HG03280 (cell line): ENCODE results near the gene TBC1D32.
"Not testable (repeated sequence)": the region's sequence is repeated elsewhere in the genome, so short reads cannot be mapped to it uniquely, and the experiment has no call there.

Experiments
- ATAC-seq: cut with Tn5 transposase; IDR thresholded peaks from one replicate; pipeline ENCODE4 v1.9.1; 2021; ENCODE audit warnings: mild to moderate bottlenecking, moderate library complexity; ENCODE audit not compliant: unreplicated experiment

Gene TBC1D32

DNA sequence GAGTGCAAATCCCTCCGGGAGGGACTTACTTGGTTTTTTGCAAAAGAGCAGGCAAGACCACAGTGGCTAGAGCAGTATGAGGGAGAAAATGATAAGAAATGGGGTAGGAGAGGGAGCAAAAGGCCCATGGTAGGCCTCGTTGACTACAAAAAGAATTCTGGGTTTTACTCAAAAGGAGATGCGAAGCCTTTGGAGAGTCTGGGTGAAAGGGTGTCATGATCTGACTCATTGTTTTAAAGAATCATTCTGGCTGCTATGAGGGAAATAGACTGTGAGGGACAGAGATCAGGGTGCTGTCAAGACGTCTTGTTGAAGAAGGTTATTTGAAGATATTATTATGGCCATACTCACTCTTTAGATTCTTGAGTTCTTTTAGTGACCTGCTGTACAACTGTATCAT, 13.0 kb downstream of the TBC1D32 start:
- no peak for ATAC-seq

DNA sequence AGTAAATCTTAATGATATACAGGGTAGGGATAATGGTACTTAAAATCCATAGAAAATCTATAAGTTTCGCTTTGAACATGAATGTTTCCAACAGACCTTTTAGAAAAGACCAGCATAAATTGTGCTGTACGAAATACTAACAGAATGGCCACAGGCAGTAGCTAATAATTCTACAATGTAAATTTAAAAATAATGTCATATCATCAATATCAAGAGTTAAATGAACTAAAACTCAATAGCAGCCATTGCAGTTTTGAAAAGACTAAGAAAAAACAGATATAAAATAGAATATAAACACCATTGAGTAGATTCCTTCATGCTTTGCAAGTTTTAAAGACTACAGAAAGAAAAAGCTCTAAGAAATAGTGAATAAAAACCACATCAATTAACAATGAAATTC, 14.7 kb downstream of the TBC1D32 start:
- ATAC-seq, result no peak

DNA sequence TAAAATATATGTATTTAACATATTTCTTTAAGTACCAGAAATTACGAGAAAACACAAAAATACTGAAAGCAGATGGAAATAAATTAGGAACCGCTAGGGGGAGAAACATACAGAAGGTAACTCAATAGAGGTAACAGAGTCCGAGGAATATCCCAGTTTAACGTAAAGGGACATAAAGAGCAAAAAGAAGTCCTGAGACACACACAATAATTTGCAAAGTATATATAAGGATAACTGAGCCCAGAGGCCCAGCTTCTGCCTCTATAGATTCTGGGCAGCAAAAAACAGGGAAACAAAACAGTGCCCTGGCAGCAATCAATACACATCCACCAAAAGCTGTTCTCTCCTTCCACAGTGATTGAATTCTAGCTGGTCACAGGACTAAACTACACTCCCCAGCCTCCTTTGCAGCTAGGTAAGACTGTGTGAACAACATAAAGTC, 15.1 kb downstream of the TBC1D32 start:
- ATAC-seq, result no peak

DNA sequence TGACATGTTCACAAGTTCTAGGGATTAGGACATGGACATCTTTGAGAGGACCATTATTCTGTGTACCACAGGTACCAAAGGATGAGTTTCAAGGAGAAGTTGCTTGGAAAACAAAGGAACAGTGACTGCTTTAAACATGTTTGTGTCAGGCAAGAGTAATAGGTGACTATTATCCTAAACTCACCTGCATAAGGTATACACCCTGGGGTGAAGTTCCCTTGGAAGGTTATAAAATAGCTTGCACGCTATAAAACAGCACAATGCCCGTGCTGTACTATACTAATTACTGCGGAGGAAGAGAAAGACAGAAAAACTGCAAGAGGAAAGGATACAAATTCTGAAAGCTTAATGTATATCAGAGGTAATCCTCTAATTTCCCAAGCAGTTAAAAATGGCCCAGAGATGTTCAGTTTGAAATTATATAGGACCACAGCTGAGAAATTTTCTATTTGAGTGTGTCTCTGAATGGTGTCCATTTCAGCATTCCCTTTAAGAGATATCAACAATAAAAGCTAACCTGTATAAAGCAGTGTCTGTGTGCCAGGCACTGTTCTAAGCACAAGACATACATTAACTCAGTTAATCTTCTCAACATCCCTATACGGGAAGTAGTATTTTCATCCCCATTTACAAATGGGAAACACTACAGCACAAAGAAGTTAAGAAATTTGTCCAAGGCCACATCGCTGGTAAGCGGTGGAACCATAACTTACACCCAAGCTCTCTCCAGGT, 19.7 kb downstream of the TBC1D32 start:
- no peak for ATAC-seq

DNA sequence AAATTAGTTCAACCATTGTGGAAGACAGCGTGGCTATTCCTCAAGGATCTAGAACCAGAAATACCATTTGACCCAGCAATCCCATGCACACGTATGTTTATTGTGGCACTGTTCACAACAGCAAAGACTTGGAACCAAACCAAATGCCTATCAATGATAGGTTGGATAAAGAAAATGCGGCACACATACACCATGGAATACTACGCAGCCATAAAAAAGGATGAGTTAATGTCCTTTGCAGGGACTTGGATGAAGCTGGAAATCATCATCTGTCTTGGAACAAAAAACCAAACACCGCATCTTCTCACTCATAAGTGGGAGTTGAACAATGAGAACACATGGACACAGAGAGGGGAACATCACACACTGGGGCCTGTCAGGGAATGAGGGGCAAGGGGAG, 22.5 kb downstream of the TBC1D32 start:
- not testable (repeated sequence) for ATAC-seq

DNA sequence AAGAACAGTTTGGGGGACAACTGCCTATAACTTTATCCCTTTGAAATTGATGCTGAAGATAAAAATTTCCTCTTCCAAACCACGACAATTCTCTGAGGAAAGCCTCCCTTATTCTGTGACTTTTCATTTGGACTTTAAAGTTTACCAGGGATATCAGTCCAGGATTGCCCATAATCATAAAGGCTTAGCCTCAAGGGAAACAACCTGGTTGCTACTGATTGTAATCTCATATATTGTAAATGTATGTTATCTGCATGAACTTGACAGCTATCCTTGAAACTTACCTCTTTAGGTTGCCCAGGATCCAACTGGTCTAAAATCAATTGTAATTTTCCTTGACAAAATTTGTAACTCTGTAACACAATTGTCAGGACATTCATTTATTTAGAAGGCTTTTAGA, 23.8 kb downstream of the TBC1D32 start:
- ATAC-seq, result no peak

DNA sequence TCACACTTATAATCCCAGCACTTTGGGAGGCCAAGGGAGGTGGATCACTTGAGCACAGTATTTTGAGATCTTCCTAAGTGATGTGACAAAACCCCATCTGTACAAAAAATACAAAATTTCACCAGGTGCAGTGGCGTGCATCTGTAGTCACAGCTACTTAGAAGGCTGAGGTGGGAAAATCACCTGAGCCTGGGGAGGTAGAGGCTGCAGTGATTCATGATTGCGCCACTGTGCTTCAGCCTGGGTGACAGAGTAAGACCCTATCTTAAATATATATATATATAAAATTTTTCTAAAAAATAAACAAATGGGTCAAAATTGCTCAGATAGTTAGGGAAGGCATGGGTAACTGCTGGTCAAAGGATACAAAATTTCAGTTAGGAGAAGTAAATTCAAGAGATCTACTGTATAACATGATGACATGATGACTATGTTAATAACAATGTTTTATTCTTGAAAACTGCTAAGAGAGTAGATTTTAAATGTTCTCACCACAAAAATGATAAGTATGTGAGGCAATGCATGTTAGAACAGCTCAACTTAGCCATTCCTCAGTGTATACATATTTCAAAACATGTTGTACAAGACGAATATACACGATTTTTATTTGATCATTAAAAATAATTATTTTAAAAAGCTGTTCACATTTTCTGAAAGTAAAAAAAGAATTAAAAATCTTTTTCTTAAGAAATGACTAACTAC, 24.4 kb downstream of the TBC1D32 start:
- no peak for ATAC-seq

DNA sequence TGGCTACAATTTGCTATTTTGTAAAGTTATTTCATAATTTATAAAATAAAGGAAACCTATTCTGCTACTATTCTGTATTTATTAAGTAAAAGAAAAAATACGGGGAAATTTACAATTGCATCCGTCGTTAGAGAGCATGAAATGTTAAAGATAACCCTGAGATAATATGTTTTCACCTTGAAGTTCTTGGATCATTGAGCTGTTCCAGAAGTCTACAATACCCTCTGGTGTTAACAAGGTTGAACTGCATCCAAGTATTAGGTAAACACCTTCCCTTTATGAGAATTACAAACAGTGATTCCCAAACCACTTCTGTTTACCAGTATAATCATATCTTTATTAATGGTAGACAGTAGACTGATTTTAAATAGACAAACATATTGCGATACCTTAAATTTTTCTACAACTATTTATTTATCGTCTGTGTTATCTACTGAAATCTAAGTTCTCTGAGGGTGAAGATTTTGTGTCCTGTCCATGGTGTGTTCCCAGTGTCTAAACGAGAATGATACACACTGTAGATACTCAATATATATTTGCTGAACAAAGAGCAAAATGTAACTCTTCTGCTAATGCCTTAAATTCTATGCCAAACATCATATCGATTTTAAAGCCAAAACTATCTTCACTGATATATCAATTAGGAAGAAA, 28.2 kb downstream of the TBC1D32 start:
- ATAC-seq, result peak; percentile 76

DNA sequence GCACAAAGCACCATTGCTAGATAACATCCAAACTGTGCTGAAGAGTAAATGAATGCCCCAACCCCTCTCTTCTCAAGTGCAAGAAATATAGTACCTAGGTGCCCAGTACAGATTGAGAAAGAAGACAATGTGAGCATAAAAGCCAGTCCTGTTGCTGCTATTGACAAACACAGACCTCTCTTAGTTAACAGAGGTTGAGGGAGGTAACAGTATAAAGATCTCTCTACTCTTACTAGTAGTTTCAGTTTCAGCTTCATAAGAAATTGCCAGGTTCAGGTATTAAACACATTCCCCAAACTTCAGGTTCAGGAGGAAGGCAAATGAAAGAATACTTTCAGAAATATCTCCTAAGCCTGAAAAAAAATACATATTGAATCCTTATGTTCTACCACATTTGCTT, 31.4 kb downstream of the TBC1D32 start:
- peak; percentile 75 for ATAC-seq

DNA sequence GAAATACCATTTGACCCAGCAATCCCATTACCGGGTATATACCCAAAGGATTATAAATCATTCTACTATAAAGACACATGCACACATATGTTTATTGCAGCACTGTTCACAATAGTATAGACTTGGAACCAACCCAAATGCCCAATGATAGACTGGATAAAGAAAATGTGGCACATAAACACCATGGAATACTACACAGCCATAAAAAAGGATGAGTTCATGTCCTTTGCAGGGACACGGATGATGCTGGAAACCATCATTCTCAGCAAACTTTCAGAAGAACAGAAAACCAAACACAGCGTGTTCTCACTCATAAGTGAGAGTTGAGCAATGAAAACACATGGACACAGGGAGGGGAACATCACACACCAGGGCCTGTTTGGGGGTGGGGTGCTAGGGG, 33.1 kb downstream of the TBC1D32 start:
- not testable (repeated sequence) for ATAC-seq

DNA sequence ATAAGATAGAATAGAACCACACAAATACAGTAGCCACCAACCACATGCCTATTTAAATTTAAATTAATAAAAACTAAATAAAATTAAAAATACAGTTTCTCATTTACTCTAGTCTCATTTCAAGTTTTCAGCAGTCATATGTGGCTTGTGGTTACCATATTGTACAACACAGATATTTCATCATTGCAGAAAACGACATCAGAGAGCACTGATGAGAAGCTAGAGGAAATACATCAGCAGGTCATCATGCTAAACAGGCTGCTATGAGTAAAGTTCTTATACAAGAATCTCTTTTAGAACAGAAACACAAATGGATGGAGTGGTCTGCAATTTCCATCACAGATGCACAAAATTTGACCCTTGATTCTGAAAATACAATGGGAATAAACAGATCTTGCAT, 36.6 kb downstream of the TBC1D32 start:
- no peak for ATAC-seq

DNA sequence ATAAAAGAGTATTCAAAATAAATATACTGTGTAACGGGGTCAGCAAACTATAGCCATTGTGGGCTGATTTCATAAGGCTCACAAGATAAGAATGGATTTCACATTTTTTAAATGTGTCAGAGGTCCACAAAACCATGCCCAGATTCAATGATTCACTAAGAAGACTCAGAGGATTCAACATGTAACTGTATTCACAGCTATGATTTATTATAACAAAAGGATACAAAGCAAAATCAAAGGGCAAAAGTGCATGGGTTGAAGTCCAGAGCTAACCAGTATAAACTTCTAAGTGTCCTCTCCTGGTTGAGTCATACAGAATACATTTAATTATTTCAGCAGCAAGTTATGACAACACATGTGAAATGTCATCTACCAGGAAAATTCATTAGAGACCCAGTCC, 49.2 kb downstream of the TBC1D32 start:
- ATAC-seq, result no peak

DNA sequence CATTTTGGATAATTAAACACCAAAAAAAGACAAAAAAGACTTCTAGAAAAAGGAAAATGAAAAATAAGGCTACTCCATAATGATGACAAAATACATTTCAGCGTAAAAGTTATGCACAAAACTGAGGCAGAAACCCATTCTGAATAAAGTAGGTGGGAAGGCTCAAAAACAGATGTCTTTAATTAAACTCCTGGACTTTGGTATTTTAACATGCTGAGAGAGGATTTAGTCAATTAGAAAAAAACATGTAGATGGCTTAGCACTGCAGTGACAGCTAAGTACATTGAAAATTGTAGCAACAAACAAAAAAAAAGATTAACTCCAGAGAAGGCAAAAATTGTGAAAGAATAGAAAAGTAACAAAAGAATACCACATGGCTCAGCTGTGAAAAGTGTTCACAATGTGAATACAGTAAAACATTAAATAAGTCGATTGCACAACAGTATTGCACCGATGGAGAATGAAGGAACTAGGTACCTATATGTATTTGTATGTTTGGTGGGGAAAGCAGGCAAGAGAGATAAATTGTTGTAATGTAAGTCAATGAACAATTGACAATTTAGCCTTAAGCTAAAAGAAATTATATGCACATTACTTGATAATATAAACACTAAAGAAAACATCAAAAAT, 59.5 kb downstream of the TBC1D32 start:
- no peak for ATAC-seq

DNA sequence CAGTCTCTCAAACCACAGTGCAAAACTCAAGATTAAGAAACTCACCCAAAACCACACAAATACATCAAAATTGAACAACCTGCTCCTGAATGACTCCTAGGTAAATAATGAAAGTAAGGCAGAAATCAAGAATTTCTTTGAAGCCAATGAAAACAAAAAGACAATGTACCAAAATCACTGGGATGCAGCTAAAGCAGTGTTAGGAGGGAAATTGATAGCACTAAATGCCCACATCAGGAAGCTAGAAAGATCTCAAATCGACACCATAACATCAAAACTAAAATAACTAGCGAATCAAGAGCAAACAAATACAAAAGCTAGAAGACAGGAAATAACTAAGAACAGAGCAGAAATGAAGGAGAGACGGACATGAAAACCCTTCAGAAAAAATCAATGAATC, 70.5 kb downstream of the TBC1D32 start:
- no peak for ATAC-seq

DNA sequence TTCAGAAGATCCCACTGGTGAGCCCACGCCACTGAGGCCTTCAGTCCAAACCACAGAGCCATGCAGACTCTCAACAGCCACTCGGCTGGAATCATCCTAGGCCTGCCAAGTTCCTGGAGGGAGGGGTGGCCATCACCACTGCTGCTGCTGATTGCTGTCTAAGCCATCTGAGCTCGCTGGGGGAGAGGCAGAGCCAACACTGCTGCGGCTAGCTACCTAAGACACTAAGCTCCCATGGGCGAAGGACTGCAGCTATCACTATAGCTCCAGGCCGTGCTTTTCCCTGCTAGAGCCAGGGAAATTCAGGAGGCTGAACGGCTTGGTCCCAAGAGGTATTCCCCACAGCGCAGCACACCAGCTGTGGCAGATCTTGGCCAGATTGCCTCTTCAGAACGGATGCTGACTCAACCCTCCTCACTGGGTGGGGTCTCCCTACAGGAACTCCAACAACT, 73.6 kb downstream of the TBC1D32 start:
- no peak for ATAC-seq

DNA sequence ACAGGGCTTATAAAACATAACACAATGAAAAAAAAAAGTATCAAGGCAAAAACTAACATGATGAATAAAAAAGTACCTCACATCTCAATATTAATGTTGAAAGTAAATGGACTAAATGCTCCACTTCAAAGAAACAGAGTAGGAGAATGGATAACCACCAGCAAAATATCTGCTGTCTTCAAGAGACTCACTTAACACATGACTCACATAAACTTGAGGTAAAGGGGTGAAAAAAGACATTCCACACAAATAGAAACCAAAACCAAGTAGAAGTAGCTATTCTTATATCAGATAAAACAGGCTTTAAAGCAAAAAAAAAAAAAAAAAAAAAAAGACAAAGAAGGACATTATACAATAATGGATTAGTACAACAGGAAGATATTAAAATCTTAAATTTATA, 86.9 kb downstream of the TBC1D32 start:
- no peak for ATAC-seq

DNA sequence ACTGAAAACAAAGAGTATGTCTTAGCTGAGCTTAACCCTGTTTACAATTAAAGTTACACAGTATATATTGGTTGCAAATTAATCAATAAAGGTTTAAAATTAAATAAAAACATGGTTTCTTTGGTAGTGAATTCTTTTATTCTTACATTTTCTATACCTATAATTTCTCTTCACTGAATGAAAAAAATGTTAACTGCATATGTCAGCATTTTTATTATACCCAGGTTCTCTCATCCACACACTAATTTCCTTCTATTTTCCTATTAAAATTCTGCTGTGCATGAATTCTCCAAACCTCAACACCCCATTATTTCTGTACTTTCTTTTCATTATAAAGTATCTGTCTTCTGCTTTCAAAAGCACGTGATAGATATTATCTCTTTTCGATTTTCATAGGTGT, 91.9 kb downstream of the TBC1D32 start:
- no peak for ATAC-seq

DNA sequence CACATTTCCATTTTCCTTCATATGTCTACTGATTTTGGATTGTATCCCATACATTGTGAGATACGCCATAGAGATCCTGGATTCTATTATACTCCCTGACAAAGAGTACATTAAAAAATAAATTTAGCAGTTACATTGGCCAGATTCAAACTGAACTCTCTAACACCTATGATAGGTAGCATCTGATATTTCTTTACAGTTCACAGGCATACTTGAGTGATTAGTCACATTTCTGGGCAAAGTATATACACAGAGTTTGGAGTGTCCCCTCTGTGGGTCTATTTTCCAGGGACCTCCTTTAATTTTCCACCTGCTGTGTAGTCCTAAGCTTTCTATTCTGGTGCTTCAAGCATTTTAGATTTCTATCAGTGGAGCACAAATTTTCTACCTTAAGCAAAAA, 96.4 kb downstream of the TBC1D32 start:
- ATAC-seq, result no peak

DNA sequence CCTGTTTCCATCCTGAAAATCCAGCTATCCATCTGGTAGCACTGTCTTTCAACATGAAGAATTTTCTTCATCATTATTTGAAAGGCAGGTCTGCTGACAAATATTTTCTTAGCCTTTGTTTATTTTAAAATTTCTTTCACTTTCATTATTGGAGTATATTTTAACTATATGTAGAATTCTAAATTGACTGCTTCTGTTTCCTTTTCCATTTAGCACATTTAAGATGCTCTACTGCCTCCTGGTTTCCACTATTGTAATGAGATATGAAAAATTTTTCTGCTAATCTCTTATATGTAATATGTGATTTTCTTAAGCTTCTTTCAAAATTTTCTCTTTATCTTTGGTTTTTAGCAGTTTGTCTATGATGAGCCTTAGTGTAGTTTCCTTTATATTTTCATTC, 97.3 kb downstream of the TBC1D32 start:
- ATAC-seq, result no peak

DNA sequence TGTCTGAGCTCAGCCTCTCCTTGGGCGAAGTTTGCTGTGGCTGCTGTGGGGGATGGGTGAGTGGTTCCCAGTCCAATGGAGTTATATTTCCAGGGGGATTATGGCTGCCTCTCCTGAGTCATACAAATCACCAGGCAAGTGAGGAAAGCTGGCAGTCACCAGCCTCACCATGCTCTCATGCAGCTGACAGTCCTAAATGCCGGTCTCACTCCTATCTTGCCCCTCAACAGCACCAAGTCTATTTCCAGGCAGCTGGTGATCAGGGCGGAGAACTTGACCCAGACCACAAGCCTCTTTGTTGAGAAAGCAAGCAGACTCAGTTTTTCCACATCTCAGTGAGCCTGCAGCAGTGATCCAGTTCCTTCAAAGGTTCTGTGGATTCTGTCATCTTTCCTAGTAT, 98.9 kb downstream of the TBC1D32 start:
- ATAC-seq, result no peak

DNA sequence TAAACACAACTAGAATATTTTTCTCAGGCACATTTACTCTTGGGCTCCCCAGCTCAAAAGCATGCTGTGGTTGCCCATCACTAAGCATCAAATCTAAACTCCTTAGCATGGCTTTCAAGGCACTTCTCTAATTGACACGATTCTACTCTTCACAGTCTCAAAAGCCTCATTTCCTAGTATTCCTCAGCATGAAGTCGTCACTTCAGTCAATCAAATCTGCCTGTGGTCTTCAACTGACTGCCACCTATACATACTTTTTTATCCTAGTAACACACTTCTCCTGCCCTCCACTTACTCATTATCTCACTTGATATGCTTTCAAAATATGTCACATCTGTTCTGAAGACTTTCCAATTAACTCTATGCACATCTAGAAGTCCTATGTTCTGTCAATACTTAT, 110.3 kb downstream of the TBC1D32 start:
- ATAC-seq, result no peak

DNA sequence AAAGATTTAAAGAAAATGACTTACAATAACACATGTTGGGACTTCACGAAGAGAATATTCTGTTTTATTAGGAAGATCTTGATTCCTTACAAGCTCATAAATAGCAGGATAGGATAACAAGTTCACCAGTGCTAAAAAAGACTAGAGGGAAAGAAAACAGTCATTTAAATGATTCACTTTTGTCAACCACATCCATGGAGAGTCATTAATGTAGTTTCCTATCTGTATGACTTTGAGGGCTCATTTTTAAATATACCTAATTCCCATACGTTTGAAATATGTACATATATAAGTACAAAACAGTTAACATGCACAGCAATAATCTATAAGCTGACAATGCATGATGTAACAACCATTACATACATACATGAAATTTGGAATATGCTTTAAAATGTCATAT, 111.1 kb downstream of the TBC1D32 start:
- no peak for ATAC-seq
